HS-27A (cell line): ENCODE data around the gene C10orf143.

Experiments
- DNase-seq: peaks from one replicate; pipeline ENCODE4 v3.0.0-alpha.2; 2012; ENCODE audit warnings: low read depth, missing footprints

C10orf143 gene

GRCh38 chr10:130052193-130052592, 58.4 kb downstream of the C10orf143 start:
- DNase-seq: no peak

GRCh38 chr10:130050721-130051120, 59.9 kb downstream of the C10orf143 start:
- DNase-seq: no peak

- DNase-seq: no peak
Observed at GRCh38 chr10:130049987-130050386, 60.6 kb downstream of the C10orf143 start.

- no peak for DNase-seq
Observed at GRCh38 chr10:130049244-130049643, 61.4 kb downstream of the C10orf143 start.

GRCh38 chr10:130048081-130048480, 62.5 kb downstream of the C10orf143 start:
- no peak for DNase-seq

GRCh38 chr10:130047336-130047735, 63.3 kb downstream of the C10orf143 start:
- no peak for DNase-seq

- DNase-seq: no peak
Observed at GRCh38 chr10:130046591-130046990, 64.0 kb downstream of the C10orf143 start.

- no peak for DNase-seq
Observed at GRCh38 chr10:130045801-130046321, 64.8 kb downstream of the C10orf143 start.

GRCh38 chr10:130045091-130045652, 65.5 kb downstream of the C10orf143 start:
- DNase-seq: no peak

- DNase-seq: no peak
Observed at GRCh38 chr10:130044067-130045061, 66.3 kb downstream of the C10orf143 start.

- no peak for DNase-seq
Observed at GRCh38 chr10:130043491-130043890, 67.1 kb downstream of the C10orf143 start.

GRCh38 chr10:130042381-130042780, 68.2 kb downstream of the C10orf143 start:
- DNase-seq: no peak

- no peak for DNase-seq
Observed at GRCh38 chr10:130041451-130042371, 68.9 kb downstream of the C10orf143 start.

- DNase-seq: no peak
Observed at GRCh38 chr10:130040817-130041330, 69.8 kb downstream of the C10orf143 start.

GRCh38 chr10:130040351-130040750, 70.3 kb downstream of the C10orf143 start:
- DNase-seq: no peak

- no peak for DNase-seq
Observed at GRCh38 chr10:130039141-130039540, 71.5 kb downstream of the C10orf143 start.

GRCh38 chr10:130038611-130039109, 72.0 kb downstream of the C10orf143 start:
- no peak for DNase-seq

- DNase-seq: no peak
Observed at GRCh38 chr10:130038019-130038555, 72.5 kb downstream of the C10orf143 start.

GRCh38 chr10:130037169-130037661, 73.4 kb downstream of the C10orf143 start:
- no peak for DNase-seq

GRCh38 chr10:130036296-130037065, 74.1 kb downstream of the C10orf143 start:
- no peak for DNase-seq
